Thyroid gland (tissue), 4 donors: Measurements from ENCODE around the gene ZNF396. TPM values are rescaled to one million over a fixed set of nuclear protein-coding genes. Genes with fewer than 3 reads are reported as not detected.

Experiments
- DNase-seq, 2 donors: peaks; one replicate each; pipeline ENCODE4 v3.0.0-alpha.2; 2019
- H3K27ac ChIP-seq, 3 donors: fragments of 200-600 bp; sonication (generic); 1 replicate in 2 of 3; 2 replicates in 1 of 3; pipeline ENCODE4 v1.5.1; 2016 to 2019; ENCODE audit warnings: mild to moderate bottlenecking in 1 of 3, moderate library complexity in 1 of 3
- H3K27me3 ChIP-seq: fragments of 200-600 bp; sonication (generic); one replicate; pipeline ENCODE4 v1.5.1; 2019
- H3K36me3 ChIP-seq, 2 donors: fragments of 200-600 bp; sonication (generic); one replicate each; pipeline ENCODE4 v1.5.1; 2016 to 2019
- H3K4me1 ChIP-seq, 2 donors: fragments of 200-600 bp; sonication (generic); one replicate each; pipeline ENCODE4 v1.5.1; 2017 to 2019
- H3K4me3 ChIP-seq, 3 donors: fragments of 200-600 bp; sonication (generic); replicated peaks in 1 of 3; 1 replicate in 2 of 3; 2 replicates in 1 of 3; pipeline ENCODE4 v1.5.1; 2016; ENCODE audit warnings: mild to moderate bottlenecking in 1 of 3
- H3K9me3 ChIP-seq: fragments of 200-600 bp; sonication (generic); one replicate; pipeline ENCODE4 v1.5.1; 2017
- CTCF ChIP-seq, 6 experiments: fragments of 200-600 bp in 3 of 6; fragments of 450-650 bp in 3 of 6; sonication (generic) in 3 of 6; IDR thresholded peaks; one replicate each; pipeline ENCODE4 v1.5.1; 2016 to 2019; ENCODE audit warnings: antibody characterized with exemption in 6 of 6, mild to moderate bottlenecking in 2 of 6, inconsistent platforms in 1 of 6, moderate library complexity in 1 of 6
- POLR2A ChIP-seq, 2 donors: fragments of 450-650 bp; IDR thresholded peaks; one replicate each; pipeline ENCODE4 v1.6.1; 2017; ENCODE audit warnings: antibody characterized with exemption in 2 of 2, mild to moderate bottlenecking in 2 of 2, moderate library complexity in 1 of 2
- WGBS, 2 donors: methylation state at CpG; one replicate each; pipeline ENCODE4 v1.1.5; 2017; 5-methylcytosine and 5-hydroxymethylcytosine counted together
- intact Hi-C: fragments of 100-400 bp; cut with DNase I; formaldehyde crosslinking; loops from one replicate; pipeline ENCODE4 v1.15.1; 2023
- total RNA-seq, 4 donors: library from RNA; depleted of rRNA; stranded (reverse); fragments of >200 nt; gene quantifications; one replicate each; pipeline ENCODE4 v1.2.3, GENCODE V29; 2016

Gene ZNF396
- 10 to 100 TPM in 1 of 4 donors, 1 to 10 TPM in 3; 5.3 to 14.2 (median 9.1) TPM for total RNA-seq

GRCh38 chr18:35376742-35377695 is at the start of gene ZNF396:
TSS of gene ZNF396 (minus strand) at chr18:35377337. CDS start at chr18:35374292, 3,045 bp downstream.
- intact Hi-C loops: no loop called here
- H3K9me3 ChIP-seq: no peaks in the 10 kb centered on the region
- H3K36me3 ChIP-seq: no peaks in the 10 kb centered on the region
- peaks cover 0 to 4% of the 10 kb centered on the region in 2 donors for H3K4me1 ChIP-seq
- TF ChIP-seq POLR2A (IDR thresholded peaks at IDR 0.05): peak in 1 of 2 donors; percentile 68
- no peak for TF ChIP-seq CTCF (IDR thresholded peaks at IDR 0.05)
- no peaks in the 10 kb centered on the region for H3K27me3 ChIP-seq
- DNase-seq: peak; percentile 85 to 86
- peak within 1 kb of the TSS; percentile 76 to 92 (median 92) for H3K4me3 ChIP-seq
- peak within 1 kb of the TSS; percentile 20 to 68 (median 44) for H3K27ac ChIP-seq
- WGBS, 2 donors: 5% methylated on average over 28 to 42 of the region's 78 CpGs

GRCh38 chr18:35426786-35427185 is 49.6 kb upstream of the ZNF396 start:
- intact Hi-C loops: no loop called here
- no peak for TF ChIP-seq POLR2A (IDR thresholded peaks at IDR 0.05)
- TF ChIP-seq CTCF (IDR thresholded peaks at IDR 0.05): no peak

GRCh38 chr18:35424356-35424755 is 47.2 kb upstream of the ZNF396 start:
- Histone ChIP-seq H3K27me3 (no peaks in the 10 kb centered on the region), H3K4me1 (no peaks in the 10 kb centered on the region), H3K27ac (no peak overlapping the region), H3K4me3 (no peak overlapping the region), H3K9me3 (no peaks in the 10 kb centered on the region), H3K36me3 (no peaks in the 10 kb centered on the region)
- DNase-seq: no peak
- WGBS, 2 donors: 89 to 91% methylated on average over 3 of the region's 3 CpGs
- TF ChIP-seq CTCF (IDR thresholded peaks at IDR 0.05) (no peak), POLR2A (IDR thresholded peaks at IDR 0.05) (no peak)
- intact Hi-C loops: no loop called here

More at GRCh38 chr18:35426786-35427185, 49.6 kb upstream of the ZNF396 start:
- Histone ChIP-seq H3K36me3 (no peaks in the 10 kb centered on the region), H3K27ac (no peak overlapping the region), H3K9me3 (no peaks in the 10 kb centered on the region), H3K4me3 (no peak overlapping the region), H3K27me3 (no peaks in the 10 kb centered on the region), H3K4me1 (no peaks in the 10 kb centered on the region)
- 78 to 86% methylated on average over 5 of the region's 5 CpGs for WGBS, 2 donors
- no peak for DNase-seq

GRCh38 chr18:35422237-35422636 is 45.1 kb upstream of the ZNF396 start:
- H3K27ac ChIP-seq: no peak overlapping the region
- H3K27me3 ChIP-seq: no peaks in the 10 kb centered on the region
- H3K4me1 ChIP-seq: no peaks in the 10 kb centered on the region
- TF ChIP-seq POLR2A (IDR thresholded peaks at IDR 0.05): no peak
- no peak for TF ChIP-seq CTCF (IDR thresholded peaks at IDR 0.05)
- no peak overlapping the region for H3K4me3 ChIP-seq
- no peaks in the 10 kb centered on the region for H3K9me3 ChIP-seq
- WGBS, 2 donors: 73 to 80% methylated on average over 3 of the region's 3 CpGs
- no peaks in the 10 kb centered on the region for H3K36me3 ChIP-seq
- DNase-seq: no peak
- intact Hi-C loops: no loop called here

- H3K36me3 ChIP-seq: no peaks in the 10 kb centered on the region
- 87 to 92% methylated on average over 4 of the region's 4 CpGs for WGBS, 2 donors
- H3K4me1 ChIP-seq: no peaks in the 10 kb centered on the region
- no peaks in the 10 kb centered on the region for H3K9me3 ChIP-seq
- H3K27me3 ChIP-seq: no peaks in the 10 kb centered on the region
- no peak for DNase-seq
- no peak overlapping the region for H3K27ac ChIP-seq
- intact Hi-C loops: loop anchor here (10.0 kb wide), 1 partner anchor 96 kb away; no protein-coding TSS in a partner anchor
- H3K4me3 ChIP-seq: no peak overlapping the region
- TF ChIP-seq POLR2A (IDR thresholded peaks at IDR 0.05): no peak
- no peak for TF ChIP-seq CTCF (IDR thresholded peaks at IDR 0.05)
These were observed 41.5 kb upstream of the ZNF396 start for GRCh38 chr18:35418610-35419009.
